ENCODE results near the gene SPAG17. TPM values are rescaled to one million over a fixed set of nuclear protein-coding genes. Genes with fewer than 3 reads are reported as not detected.
A peak's percentile ranks its signal among the peaks of the same experiment; 100 is the strongest.

The SPAG17 gene
- polyA plus RNA-seq, 1 donor from 2014 or later = 0.25 TPM

DNA sequence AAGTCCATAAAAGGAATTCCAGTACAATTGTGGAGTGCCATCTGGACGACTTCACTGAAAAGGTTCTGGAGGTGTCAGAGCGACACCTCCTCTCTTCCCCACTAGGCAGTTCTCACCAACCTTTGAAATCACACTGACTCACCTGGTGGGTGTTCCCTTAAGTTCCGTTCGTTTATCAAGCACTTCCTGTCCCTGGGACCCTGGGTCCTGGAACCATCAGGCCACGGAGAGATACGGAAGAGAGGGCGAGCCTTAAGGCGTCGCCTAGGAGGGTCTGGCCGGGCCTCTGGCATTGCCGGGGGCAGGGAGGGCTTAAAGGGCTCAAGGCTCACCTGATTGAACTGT lies 317 bp downstream of the SPAG17 start:
- Histone ChIP-seq H3K27me3 (ENCODE audit: insufficient read depth, low read depth, low read length) (no peaks in the 10 kb centered on the region), H3K9me2 (ENCODE audit: insufficient read depth, low read length) (no peaks in the 10 kb centered on the region), H3K36me3 (ENCODE audit: insufficient read depth, low read length) (no peaks in the 10 kb centered on the region), H3F3A (ENCODE audit: insufficient read depth, low read length, poor library complexity, severe bottlenecking) (no peaks in the 10 kb centered on the region), H3K79me2 (replicated peaks; ENCODE audit: insufficient read depth, low read length) (no peaks in the 10 kb centered on the region), H2AFZ (ENCODE audit: low read depth, low read length) (peak overlapping the region; percentile 28), H4K20me1 (ENCODE audit: insufficient read depth) (no peaks in the 10 kb centered on the region), H3K4me2 (ENCODE audit: low read length) (no peak overlapping the region), H3K9me3 (ENCODE audit: low read length) (no peaks in the 10 kb centered on the region), H3K27ac (ENCODE audit: low read length) (no peak overlapping the region), H3K4me3 (ENCODE audit: low read length) (peak overlapping the region; percentile 57), H3K9ac (ENCODE audit: low read length) (no peak overlapping the region)
- TF ChIP-seq MXI1 (conservative IDR thresholded peaks at IDR 0.05; ENCODE audit: poor library complexity, severe bottlenecking) (no peak), RAD21 (conservative IDR thresholded peaks at IDR 0.05) (no peak), EP300 (conservative IDR thresholded peaks at IDR 0.05; ENCODE audit: poor library complexity, severe bottlenecking) (no peak), TAF1 (IDR thresholded peaks at IDR 0.05; ENCODE audit: low read depth) (no peak), SMC3 (conservative IDR thresholded peaks at IDR 0.05; ENCODE audit: poor library complexity) (no peak)
- TF ChIP-seq, protein P1, sequence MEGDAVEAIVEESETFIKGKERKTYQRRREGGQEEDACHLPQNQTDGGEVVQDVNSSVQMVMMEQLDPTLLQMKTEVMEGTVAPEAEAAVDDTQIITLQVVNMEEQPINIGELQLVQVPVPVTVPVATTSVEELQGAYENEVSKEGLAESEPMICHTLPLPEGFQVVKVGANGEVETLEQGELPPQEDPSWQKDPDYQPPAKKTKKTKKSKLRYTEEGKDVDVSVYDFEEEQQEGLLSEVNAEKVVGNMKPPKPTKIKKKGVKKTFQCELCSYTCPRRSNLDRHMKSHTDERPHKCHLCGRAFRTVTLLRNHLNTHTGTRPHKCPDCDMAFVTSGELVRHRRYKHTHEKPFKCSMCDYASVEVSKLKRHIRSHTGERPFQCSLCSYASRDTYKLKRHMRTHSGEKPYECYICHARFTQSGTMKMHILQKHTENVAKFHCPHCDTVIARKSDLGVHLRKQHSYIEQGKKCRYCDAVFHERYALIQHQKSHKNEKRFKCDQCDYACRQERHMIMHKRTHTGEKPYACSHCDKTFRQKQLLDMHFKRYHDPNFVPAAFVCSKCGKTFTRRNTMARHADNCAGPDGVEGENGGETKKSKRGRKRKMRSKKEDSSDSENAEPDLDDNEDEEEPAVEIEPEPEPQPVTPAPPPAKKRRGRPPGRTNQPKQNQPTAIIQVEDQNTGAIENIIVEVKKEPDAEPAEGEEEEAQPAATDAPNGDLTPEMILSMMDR (IDR thresholded peaks at IDR 0.05; ENCODE audit: poor library complexity, severe bottlenecking) = no peak
- TF ChIP-seq, protein P2, sequence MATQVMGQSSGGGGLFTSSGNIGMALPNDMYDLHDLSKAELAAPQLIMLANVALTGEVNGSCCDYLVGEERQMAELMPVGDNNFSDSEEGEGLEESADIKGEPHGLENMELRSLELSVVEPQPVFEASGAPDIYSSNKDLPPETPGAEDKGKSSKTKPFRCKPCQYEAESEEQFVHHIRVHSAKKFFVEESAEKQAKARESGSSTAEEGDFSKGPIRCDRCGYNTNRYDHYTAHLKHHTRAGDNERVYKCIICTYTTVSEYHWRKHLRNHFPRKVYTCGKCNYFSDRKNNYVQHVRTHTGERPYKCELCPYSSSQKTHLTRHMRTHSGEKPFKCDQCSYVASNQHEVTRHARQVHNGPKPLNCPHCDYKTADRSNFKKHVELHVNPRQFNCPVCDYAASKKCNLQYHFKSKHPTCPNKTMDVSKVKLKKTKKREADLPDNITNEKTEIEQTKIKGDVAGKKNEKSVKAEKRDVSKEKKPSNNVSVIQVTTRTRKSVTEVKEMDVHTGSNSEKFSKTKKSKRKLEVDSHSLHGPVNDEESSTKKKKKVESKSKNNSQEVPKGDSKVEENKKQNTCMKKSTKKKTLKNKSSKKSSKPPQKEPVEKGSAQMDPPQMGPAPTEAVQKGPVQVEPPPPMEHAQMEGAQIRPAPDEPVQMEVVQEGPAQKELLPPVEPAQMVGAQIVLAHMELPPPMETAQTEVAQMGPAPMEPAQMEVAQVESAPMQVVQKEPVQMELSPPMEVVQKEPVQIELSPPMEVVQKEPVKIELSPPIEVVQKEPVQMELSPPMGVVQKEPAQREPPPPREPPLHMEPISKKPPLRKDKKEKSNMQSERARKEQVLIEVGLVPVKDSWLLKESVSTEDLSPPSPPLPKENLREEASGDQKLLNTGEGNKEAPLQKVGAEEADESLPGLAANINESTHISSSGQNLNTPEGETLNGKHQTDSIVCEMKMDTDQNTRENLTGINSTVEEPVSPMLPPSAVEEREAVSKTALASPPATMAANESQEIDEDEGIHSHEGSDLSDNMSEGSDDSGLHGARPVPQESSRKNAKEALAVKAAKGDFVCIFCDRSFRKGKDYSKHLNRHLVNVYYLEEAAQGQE (IDR thresholded peaks at IDR 0.05; ENCODE audit: borderline replicate concordance) = no peak

GRCh38 chr1:118183586-118183985 lies 1.4 kb downstream of the SPAG17 start:
- TF ChIP-seq EZH2 (IDR thresholded peaks at IDR 0.05; ENCODE audit: borderline replicate concordance, insufficient read depth, low read length, poor library complexity, severe bottlenecking) (no peak), MXI1 (conservative IDR thresholded peaks at IDR 0.05; ENCODE audit: poor library complexity, severe bottlenecking) (no peak), TAF1 (IDR thresholded peaks at IDR 0.05; ENCODE audit: low read depth) (no peak), POLR2AphosphoS5 (IDR thresholded peaks at IDR 0.05) (no peak), RAD21 (conservative IDR thresholded peaks at IDR 0.05) (no peak)
- TF ChIP-seq, protein P2 (IDR thresholded peaks at IDR 0.05; ENCODE audit: borderline replicate concordance) = no peak
- TF ChIP-seq, protein P1 (IDR thresholded peaks at IDR 0.05; ENCODE audit: poor library complexity, severe bottlenecking) = no peak
- Histone ChIP-seq H3K27ac (ENCODE audit: low read length) (no peak overlapping the region), H3K9me2 (ENCODE audit: insufficient read depth, low read length) (no peaks in the 10 kb centered on the region), H4K20me1 (ENCODE audit: insufficient read depth) (no peaks in the 10 kb centered on the region), H3K4me2 (ENCODE audit: low read length) (no peak overlapping the region), H3K36me3 (ENCODE audit: insufficient read depth, low read length) (no peaks in the 10 kb centered on the region), H3F3A (ENCODE audit: insufficient read depth, low read length, poor library complexity, severe bottlenecking) (no peaks in the 10 kb centered on the region), H3K79me2 (replicated peaks; ENCODE audit: insufficient read depth, low read length) (no peaks in the 10 kb centered on the region), H3K9me3 (ENCODE audit: low read length) (no peaks in the 10 kb centered on the region), H3K27me3 (ENCODE audit: insufficient read depth, low read depth, low read length) (no peaks in the 10 kb centered on the region), H3K9ac (ENCODE audit: low read length) (no peak overlapping the region), H2AFZ (ENCODE audit: low read depth, low read length) (no peak overlapping the region), H3K4me3 (ENCODE audit: low read length) (no peak overlapping the region)

All from neural cell (in vitro differentiated cells).